T follicular helper cell (primary cell): ENCODE data around the gene RBM34.
"Not testable (repeated sequence)": the region's sequence is repeated elsewhere in the genome, so short reads cannot be mapped to it uniquely, and the experiment has no call there.

ENCODE experiments used
- DNase-seq: peaks from one replicate; pipeline ENCODE4 v3.0.0-alpha.2; 2020; ENCODE audit warnings: low read depth

The RBM34 gene

DNA sequence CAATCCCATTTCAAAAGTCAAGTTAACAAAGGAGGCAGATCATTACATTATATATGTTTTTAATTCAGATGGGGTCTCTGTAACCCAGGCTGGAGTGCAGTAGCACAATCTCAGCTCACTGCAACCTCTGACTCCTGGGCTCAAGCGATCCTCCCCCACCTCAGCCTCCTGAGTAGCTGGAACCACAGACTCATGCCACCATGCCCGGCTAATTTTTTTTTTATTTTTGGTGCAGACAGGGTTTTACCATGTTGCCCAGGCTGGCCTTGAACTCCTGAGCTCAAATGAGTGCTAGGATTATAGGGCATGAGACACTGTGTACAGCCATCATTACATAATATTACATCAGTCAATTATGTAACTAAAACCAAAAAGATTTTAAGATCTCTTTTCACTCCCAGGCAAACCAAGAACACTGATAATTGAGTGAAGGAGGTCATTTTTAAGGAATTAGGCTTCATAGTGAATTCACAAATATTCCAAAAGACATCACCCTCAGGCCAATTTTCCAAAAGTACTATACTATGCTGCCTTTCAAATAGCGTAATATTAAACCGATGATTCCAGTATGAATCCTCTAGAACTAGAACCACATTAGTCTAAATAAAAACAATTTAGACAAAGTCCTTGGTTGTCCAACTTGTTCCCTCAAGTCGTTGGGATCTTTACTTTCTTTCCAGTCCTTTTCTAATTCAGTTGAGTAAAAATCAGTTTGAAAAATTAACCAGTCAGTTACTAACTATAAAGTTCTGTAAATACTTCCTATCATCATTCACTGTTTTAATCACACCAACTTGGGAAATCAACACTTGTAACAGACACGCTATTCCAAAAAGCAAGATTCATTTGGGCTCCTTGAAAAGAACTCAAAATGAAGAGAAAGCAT, 48.5 kb downstream of the RBM34 start:
- no peak for DNase-seq

DNA sequence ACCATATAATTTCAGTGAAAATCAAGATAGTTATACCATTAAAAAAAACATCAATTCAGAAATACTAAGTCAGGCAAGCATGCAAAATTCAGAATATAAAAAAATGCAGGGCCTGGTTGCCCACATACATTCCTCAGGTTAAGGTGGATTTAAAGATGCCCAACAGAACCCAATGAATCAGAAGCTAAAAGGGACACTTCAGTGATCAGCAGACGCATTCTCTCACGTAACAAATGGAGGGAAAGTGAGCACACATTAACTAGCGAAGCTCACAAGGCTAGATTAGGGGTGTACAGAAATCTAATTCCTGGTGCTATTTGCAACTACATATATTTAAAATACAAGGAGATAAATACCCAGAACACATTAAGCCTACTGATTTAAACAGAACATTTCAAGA, 49.9 kb downstream of the RBM34 start:
- no peak for DNase-seq

DNA sequence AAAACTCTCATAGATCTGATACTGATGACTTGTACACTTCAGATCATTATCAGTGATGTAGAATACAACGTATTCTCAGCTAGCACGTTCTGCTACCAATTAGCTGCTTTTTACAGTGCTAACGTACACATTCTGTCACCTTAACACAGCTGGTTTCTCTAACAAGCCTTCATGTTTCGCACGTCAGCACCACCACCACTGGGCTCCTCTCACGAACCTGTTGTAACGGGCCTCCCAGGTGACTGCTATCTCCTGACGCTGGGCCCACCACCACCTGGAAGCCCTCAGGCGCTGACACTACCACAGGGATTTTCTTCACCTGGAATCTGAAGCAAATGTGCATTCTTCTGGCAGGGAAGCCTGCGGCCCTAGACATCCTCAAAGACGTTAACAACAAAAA, 52.2 kb downstream of the RBM34 start:
- DNase-seq, result no peak

DNA sequence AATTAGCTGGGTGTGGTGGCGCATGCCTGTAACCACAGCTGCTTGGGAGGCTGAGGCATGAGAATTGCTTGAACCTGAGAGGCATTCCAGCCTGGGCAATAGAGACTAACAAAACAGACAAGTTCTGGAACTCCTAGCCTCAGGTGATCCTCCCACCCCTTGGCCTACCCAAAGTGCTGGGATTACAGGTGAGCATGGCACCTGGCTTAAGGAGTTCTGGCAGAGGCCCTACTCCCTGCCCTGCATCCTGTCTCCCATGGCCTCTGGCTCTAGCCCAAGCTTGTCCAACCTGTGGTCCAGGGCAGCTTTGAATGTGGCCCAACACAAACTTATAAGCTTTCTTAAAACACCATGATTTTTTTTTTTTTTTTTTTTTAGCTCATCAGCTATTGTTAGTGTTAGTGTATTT, 52.9 kb downstream of the RBM34 start:
- no peak for DNase-seq

DNA sequence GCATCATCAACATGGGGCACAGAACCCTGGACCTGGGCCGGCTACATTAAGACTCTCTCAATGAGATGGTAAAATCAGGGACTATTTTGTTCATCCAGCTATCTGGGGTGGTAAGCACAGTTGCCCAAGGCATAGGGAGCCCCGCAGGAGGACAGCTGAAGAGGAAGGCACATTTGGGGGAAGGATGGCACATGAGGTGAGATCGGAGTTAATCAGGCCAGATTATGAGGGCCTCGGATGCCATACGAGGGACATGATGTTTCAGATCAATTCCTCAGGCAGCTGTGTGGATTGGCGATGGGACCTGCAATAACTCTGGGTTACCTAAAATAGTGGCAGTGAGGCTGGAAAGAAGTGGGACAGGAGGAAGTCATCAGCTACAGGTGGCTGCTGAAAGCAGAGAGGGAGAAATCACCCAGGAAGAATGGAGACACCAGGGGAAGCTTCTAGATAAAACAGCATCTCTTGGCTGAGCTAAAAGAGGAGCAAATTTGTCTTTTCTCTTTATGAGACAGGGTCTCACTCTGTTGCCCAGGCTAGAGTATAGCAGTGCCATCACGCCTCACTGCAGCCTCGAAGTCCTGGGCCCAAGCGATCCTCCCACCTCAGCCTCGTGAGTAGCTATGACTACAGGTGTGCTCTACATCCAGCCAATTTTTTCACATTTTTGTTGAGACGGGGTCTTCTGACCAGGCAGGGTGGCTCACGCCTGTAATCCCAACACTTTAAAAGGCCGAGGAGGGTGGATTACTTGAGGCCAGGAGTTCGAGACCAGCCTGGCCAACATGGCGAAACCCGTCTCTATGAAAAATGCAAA, 53.5 kb downstream of the RBM34 start:
- no peak for DNase-seq

DNA sequence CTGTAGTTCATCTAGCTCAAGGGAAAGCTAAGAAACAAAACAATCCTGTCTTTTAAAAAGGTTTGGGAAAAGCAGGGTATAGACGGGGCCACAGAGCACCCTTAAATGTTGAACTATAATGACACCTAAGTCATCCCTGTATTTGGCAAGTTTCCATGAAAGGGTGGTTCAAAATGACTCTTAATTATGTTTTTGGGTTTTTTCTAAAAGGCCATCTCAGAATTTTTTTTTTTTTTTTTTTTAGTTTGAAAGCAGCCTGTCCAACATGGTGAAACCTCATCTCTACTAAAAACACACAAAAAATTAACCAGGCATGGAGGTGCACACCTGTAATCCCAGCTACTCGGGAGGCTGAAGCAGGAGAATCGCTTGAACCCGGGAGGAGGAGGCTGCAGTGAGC, 54.6 kb downstream of the RBM34 start:
- DNase-seq, result no peak

DNA sequence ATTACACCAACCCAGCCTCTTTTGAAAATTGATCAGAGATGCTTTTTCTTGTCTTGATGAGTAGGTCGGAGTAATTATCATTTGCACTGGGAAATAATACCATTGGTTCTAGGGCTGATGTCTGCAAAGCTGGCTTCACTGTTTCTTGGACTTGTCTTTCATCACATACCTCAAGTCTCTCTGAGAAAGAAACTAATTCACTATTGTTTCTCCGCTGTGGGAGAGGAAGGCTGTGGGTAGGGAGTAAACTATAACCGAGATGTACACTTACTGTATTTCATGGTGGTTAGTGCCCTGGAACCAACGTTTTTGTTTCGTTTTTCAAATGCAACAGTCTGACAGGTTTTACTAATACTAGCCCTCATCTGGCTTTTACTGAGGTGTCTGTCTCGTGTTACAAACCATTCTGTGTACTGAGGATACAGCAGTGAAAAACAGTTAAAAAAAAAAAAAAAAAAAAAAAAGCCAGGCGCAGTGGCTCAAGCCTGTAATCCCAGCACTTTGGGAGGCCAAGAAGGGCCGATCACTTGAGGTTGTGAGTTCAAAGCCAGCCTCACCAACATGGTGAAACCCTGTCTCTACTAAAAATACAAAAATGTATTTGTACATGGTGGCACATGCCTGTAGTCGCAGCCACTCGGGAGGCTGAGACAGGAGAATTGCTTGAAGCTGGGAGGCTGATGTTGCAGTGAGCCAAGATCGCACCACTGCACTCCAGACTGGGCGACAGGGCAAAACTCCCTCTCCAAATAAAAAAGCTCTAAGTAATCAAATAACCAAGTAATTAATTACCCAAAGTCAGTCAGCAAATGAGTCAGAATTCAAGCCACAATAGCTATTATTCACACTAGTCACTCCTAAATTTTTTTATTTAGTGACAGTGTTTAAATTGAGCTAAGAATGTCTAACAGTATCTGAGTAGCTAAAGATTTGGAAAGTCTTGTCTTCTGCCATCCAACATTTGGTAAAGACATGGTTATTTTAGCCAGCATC, 55.7 kb downstream of the RBM34 start:
- DNase-seq, result no peak

- no peak for DNase-seq
These were observed 58.0 kb downstream of the RBM34 start for GRCh38 chr1:235102993-235103411.

- no peak for DNase-seq
These were observed 58.8 kb downstream of the RBM34 start for GRCh38 chr1:235102259-235102582.

GRCh38 chr1:235101558-235102258, 59.3 kb downstream of the RBM34 start:
- no peak for DNase-seq

DNA sequence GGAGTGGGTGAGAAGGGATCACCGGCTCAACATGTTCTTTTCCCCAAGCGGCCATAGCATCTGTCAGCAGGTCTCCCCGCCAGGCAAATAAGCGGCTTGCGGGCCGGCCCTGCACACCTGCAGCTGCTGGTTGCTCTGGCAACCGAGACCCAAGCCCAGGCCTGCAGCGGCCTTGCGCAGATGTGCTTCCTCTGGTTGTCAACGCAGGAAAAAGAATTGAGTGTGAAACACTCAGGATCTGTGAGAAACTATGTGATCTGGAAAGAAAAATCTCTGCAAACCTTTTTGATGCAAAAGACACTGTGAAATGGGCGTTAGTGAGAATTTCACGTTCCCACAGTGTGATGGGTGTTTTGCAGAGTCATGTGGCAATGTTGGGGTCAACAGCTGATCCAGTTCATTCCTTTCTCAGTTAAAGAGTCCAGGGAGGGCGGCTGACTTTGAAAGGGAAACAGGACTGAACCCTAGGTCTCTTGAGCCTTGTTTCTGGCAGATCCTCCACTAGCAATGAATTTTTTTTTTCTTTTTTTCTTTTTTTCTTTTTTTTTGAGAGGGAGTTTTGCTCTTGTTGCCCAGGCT, 60.8 kb downstream of the RBM34 start:
- DNase-seq, result no peak

DNA sequence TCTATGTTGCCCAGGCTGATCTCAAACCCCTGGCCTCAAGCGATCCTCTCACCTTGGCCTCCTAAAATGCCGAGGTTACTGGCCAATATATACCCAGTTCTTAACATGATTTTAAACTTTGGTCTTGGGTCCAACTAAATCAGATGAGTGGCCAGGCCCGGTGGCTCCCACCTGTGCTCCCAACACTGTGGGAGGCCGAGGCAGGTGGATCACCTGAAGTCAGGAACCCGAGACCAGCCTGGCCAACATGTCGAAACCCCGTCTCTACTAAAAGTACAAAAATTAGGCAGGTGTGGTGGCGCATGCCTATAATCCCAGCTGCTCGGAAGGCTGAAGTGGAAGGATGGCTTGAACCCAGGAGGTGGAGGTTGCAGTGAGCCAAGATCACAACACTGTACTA, 62.1 kb downstream of the RBM34 start:
- no peak for DNase-seq

DNA sequence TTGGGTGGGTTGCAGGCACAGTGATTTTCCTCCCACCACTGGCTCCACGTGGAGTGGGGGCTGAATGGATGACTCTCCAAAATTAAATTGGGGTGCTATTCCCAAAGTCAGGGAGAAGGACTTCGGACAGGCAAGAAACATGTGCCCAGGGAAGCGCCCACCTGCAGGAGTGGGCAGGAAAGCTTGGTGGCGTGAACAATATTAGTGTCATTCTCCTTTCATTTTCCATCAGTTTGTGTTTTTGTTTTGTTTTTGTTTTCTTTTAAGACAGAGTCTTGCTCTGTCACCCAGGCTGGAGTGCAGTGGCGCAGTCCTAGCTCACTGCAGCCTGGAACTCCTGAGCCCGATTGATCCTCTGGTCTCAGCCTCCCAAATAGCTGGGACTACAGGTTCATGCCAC, 62.5 kb downstream of the RBM34 start:
- DNase-seq, result no peak

- not testable (repeated sequence) for DNase-seq
These were observed 63.5 kb downstream of the RBM34 start for GRCh38 chr1:235097501-235097900.

GRCh38 chr1:235095938-235096562, 65.0 kb downstream of the RBM34 start:
- no peak for DNase-seq

GRCh38 chr1:235093696-235094592, 67.1 kb downstream of the RBM34 start:
- DNase-seq, result peak; percentile 76

DNA sequence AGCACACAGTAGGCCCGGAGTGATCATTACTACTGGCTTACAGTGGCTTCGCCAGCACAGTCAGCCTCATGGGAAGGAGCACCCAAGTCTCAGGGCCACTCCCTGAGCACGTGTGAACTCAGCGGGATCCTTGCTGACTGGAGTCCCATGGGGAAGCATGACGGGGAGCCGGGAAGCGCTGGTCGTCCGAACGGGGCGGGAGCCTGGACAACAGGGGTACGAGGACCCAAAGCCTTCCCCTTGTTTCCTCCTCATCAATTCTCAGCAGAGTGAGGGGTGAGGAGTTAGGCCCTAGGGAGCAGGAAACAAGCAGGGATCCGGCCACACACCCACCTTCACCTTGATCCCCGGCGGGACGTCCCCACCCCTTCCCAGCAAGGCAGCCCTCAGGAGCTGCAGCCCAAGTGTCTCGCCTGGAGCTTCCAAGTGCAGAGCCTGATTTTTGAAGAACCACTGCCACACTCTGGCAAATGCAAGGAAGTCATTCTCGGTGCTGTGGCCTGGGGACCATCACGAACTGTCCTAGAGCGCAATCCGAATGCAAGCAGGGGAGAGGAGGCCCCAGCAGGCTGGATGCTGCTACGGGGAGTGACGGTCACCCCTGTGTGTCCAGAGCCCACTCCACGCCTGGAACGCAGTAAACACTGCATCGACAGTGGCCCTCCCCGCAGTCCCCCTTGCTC, 67.9 kb downstream of the RBM34 start:
- no peak for DNase-seq

DNA sequence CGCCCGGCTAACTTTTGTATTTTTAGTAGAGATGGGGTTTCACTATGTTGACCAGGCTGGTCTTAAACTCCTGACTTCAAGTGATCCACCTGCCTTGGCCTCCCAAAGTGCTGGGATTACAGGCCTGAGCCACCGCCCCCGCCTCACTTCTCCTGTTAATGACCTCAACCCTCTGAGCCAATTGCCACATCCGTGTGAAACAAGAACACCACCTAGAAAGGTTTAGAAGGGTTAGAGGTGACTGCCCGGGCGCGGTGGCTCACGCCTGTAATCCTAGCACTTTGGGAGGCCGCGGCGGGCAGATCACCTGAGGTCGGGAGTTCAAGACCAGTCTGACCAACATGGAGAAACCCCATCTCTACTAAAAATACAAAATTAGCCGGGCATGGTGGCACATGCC, 68.6 kb downstream of the RBM34 start:
- not testable (repeated sequence) for DNase-seq

- DNase-seq, result not testable (repeated sequence)
These were observed 69.0 kb downstream of the RBM34 start for GRCh38 chr1:235092045-235092406.
